GM18909 (cell line): ENCODE results near the gene KEL.
"Not testable (repeated sequence)": the region's sequence is repeated elsewhere in the genome, so short reads cannot be mapped to it uniquely, and the experiment has no call there.

Experiments
- ATAC-seq: cut with Tn5 transposase; IDR thresholded peaks from one replicate; pipeline ENCODE4 v1.9.1; 2021; ENCODE audit warnings: mild to moderate bottlenecking; ENCODE audit not compliant: unreplicated experiment, poor library complexity

KEL gene

GRCh38 chr7:142961973-142962926 lies at the start of gene KEL:
Gene KEL (minus strand): TSS chr7:142962363. CDS start chr7:142962206, 157 bp downstream.
- no peak for ATAC-seq

GRCh38 chr7:143008007-143008901 lies 46.1 kb upstream of the KEL start:
- ATAC-seq, result peak; percentile 87

- ATAC-seq, result no peak
Measured at GRCh38 chr7:143005632-143006260, 43.6 kb upstream of the KEL start.

GRCh38 chr7:143003393-143004051 lies 41.4 kb upstream of the KEL start:
- ATAC-seq, result peak; percentile 64

GRCh38 chr7:143002898-143003297 lies 40.7 kb upstream of the KEL start:
- no peak for ATAC-seq

GRCh38 chr7:143002106-143002505 lies 39.9 kb upstream of the KEL start:
- no peak for ATAC-seq

- ATAC-seq, result no peak
Measured at GRCh38 chr7:143000648-143001047, 38.5 kb upstream of the KEL start.

- ATAC-seq, result no peak
Measured at GRCh38 chr7:142999793-143000192, 37.6 kb upstream of the KEL start.

- ATAC-seq, result no peak
Measured at GRCh38 chr7:142998966-142999365, 36.8 kb upstream of the KEL start.

GRCh38 chr7:142997456-142997989 lies 35.4 kb upstream of the KEL start:
- no peak for ATAC-seq

GRCh38 chr7:142992427-142992826 lies 30.3 kb upstream of the KEL start:
- ATAC-seq, result no peak

- ATAC-seq, result no peak
Measured at GRCh38 chr7:142984297-142984696, 22.1 kb upstream of the KEL start.

- ATAC-seq, result no peak
Measured at GRCh38 chr7:142983825-142984224, 21.7 kb upstream of the KEL start.

- not testable (repeated sequence) for ATAC-seq
Measured at GRCh38 chr7:142978402-142978801, 16.2 kb upstream of the KEL start.

- ATAC-seq, result no peak
Measured at GRCh38 chr7:142974626-142975025, 12.5 kb upstream of the KEL start.

GRCh38 chr7:142969183-142969582 lies 7.0 kb upstream of the KEL start:
- no peak for ATAC-seq

GRCh38 chr7:142968229-142968628 lies 6.1 kb upstream of the KEL start:
- ATAC-seq, result no peak

- ATAC-seq, result no peak
Measured at GRCh38 chr7:142964502-142965246, 2.5 kb upstream of the KEL start.

- no peak for ATAC-seq
Measured at GRCh38 chr7:142963993-142964392, 1.8 kb upstream of the KEL start.
